C4-2B (cell line): ENCODE data around the gene RET.

Experiments
- CTCF ChIP-seq: fragments of 450-650 bp; conservative IDR thresholded peaks from 2 replicates; pipeline ENCODE4 v1.5.1; 2017; ENCODE audit warnings: mild to moderate bottlenecking
- ZFX ChIP-seq: fragments of 450-650 bp; IDR thresholded peaks from 2 replicates; pipeline ENCODE4 v1.6.1; 2017

- TF ChIP-seq CTCF, result no peak
- TF ChIP-seq ZFX, result no peak
Observed at GRCh38 chr10:43117777-43118583, 41.1 kb downstream of the RET start.
